GM23248 (cell line): ENCODE measurements around the gene FBLN2.

ENCODE experiments used
- EZH2 ChIP-seq: fragments of 200-600 bp; sonication (generic); IDR thresholded peaks from 2 replicates; pipeline ENCODE4 v1.6.1; 2018; ENCODE audit warnings: antibody characterized with exemption, mild to moderate bottlenecking; ENCODE audit not compliant: insufficient read depth, poor library complexity, severe bottlenecking
- EZH2phosphoT487 ChIP-seq: fragments of 200-600 bp; sonication (generic); IDR thresholded peaks from 2 replicates; pipeline ENCODE4 v1.6.1; 2018; ENCODE audit warnings: antibody characterized with exemption, moderate library complexity, mild to moderate bottlenecking, low read depth; ENCODE audit not compliant: insufficient read depth

DNA sequence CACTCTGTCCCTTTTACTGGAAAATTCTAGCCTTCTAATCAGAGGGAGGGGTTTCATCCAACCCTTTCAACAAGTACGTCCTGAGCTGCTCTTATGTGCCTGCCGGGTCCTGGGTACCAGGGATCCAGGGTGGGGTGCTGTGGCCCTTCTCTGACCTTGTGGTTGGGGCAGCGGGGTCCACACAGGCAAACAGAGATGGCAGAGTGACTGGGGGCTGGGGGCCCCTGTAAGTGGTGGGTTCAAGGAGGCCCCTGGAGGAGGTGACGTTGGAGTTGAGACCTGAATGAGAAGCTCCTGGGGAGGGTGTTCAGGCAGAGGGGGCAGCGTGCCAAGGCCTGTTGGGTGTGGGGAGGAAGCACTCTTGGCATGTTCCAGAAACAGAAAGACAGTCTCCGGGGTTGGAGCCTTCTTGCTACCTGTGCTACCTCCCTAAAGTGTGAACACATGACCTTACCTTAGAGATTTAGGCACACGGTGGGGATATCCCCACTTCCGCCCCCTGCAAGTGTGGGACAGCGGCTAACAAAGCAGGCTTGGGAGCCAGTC is 78.1 kb downstream of the FBLN2 start:
- TF ChIP-seq EZH2phosphoT487, result no peak
- no peak for TF ChIP-seq EZH2
